GM13976 (cell line): Measurements from ENCODE around the gene DIPK1A.

ENCODE experiments used
- DNase-seq: peaks from one replicate; pipeline ENCODE4 v3.0.0; 2012; ENCODE audit warnings: low spot score
- in situ Hi-C: fragments of 300-500 bp; cut with MboI; formaldehyde crosslinking; loops from one replicate; pipeline ENCODE4 v1.12.0; 2022; ENCODE audit warnings: low sequenced_read_pairs, mixed read lengths, inconsistent platforms; ENCODE audit not compliant: unreplicated experiment
- TF ChIP-seq, protein P1 (sequence below): IDR thresholded peaks from 2 replicates; pipeline ENCODE4 v1.5.1; 2012; ENCODE audit warnings: borderline replicate concordance, mild to moderate bottlenecking; ENCODE audit not compliant: insufficient read depth; ENCODE audit errors: extremely low read depth, missing control alignments, control extremely low read depth

The DIPK1A gene

DNA sequence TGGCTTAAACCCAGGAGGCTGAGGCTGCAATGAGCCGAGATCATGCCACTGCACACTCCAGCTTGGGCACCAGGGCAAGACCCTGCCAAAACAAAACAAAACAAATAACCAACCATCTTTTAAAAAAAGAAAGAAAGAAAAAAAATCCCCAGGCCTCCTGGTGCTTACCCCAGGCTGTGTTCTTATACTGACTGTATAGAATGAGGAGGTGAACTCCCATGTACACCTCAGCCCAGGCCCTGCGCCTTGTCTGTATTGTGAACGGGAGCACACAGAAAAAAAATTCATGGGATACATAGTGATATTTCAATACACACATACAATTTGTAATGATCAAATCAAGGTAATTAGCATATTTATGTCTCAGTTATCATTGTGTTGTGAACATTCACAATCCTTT, 115.4 kb downstream of the DIPK1A start:
- in situ Hi-C loops: no loop called here
- DNase-seq: no peak
- TF ChIP-seq, protein P1, sequence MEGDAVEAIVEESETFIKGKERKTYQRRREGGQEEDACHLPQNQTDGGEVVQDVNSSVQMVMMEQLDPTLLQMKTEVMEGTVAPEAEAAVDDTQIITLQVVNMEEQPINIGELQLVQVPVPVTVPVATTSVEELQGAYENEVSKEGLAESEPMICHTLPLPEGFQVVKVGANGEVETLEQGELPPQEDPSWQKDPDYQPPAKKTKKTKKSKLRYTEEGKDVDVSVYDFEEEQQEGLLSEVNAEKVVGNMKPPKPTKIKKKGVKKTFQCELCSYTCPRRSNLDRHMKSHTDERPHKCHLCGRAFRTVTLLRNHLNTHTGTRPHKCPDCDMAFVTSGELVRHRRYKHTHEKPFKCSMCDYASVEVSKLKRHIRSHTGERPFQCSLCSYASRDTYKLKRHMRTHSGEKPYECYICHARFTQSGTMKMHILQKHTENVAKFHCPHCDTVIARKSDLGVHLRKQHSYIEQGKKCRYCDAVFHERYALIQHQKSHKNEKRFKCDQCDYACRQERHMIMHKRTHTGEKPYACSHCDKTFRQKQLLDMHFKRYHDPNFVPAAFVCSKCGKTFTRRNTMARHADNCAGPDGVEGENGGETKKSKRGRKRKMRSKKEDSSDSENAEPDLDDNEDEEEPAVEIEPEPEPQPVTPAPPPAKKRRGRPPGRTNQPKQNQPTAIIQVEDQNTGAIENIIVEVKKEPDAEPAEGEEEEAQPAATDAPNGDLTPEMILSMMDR: no peak

- in situ Hi-C loops: no loop called here
- TF ChIP-seq, protein P1: no peak
- no peak for DNase-seq
Observed at GRCh38 chr1:92844439-92844838, 116.8 kb downstream of the DIPK1A start.

- in situ Hi-C loops: no loop called here
- no peak for DNase-seq
- TF ChIP-seq, protein P1: no peak
Observed at GRCh38 chr1:92843429-92844352, 117.6 kb downstream of the DIPK1A start.

GRCh38 chr1:92843046-92843423, 118.2 kb downstream of the DIPK1A start:
- no peak for DNase-seq
- TF ChIP-seq, protein P1: no peak
- in situ Hi-C loops: no loop called here

- in situ Hi-C loops: no loop called here
- no peak for DNase-seq
- TF ChIP-seq, protein P1: no peak
Observed at GRCh38 chr1:92842082-92843045, 118.9 kb downstream of the DIPK1A start.

DNA sequence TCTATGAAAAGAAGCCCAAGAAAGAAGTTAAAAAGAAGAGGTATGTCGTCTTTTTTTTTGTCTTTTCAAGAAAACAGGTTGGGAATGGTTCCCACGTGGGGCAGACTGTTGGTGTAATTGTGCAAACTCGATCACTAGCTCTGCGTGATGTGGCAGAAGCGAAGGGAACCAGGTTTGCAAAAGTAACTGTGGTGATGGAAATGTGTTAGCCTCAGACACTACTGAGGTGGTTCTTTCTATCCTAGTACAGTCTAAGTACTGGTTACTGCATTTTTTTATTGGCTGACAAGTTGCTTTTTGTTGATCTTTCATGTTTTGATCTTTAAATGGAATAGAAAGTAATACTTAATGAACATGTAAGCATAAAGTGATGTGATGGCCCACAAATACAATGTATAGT, 120.7 kb downstream of the DIPK1A start:
- in situ Hi-C loops: no loop called here
- TF ChIP-seq, protein P1: no peak
- no peak for DNase-seq
